GM21576 (cell line): ENCODE results near the gene DSTN.

Experiments used
- ATAC-seq: cut with Tn5 transposase; IDR thresholded peaks from one replicate; pipeline ENCODE4 v1.9.1; 2021; ENCODE audit warnings: mild to moderate bottlenecking, moderate library complexity; ENCODE audit not compliant: unreplicated experiment

Gene DSTN

DNA sequence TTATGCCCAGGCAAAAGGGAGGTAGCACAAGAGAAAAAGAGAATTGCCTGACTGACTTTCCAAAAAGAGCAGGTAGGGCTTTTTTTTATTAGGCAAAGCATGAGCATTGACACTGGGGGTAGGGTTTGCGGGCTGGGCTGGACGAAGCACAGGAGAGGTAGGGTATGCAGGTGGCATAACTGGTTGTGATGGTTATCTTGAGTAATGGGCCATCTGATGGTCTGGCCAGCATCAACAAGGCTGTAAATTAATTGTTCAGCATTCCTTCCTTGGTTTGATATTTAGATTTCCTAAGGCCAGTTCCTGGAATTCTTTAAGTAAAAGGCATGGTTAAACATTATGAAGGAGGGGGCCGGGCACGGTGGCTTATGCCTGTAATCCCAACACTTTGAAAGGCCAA lies 24.7 kb upstream of the DSTN start:
- no peak for ATAC-seq

DNA sequence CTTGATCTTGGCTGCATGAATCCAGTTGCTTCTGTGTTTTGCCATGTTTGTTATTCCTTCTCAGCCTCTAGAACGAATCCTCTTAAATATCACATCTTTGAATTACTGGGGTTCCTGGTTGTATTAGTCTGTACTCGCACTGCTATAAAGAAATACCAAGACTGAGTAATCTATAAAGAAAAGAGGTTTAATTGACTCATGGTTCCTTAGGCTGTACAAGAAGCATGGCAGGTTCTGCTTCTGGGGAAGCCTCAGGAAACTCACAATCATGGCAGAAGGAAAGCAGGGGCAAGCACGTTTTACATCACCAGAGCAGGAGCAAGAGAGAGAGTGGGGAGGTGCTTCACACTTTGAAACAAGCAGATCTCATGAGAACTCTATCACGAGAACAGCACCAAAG lies 20.7 kb upstream of the DSTN start:
- ATAC-seq: no peak

DNA sequence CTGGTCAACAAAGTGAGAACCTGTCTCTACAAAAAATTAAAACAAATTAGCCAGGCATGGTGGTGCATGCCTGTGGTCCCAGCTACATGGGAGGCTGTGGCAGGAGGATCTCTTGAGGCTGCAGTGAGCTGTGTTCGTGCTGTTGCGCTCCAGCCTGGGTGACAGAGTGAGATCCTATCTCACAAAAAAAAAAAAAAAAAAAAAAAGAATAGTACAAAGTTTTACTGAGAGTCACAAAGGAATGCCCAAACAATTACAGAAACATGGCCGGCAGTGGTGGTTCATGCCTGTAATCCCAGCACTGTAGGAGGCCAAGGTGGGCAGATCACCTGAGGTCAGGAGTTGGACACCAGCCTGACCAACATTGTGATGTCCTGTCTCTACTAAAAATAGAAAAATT lies 14.8 kb upstream of the DSTN start:
- ATAC-seq: no peak

DNA sequence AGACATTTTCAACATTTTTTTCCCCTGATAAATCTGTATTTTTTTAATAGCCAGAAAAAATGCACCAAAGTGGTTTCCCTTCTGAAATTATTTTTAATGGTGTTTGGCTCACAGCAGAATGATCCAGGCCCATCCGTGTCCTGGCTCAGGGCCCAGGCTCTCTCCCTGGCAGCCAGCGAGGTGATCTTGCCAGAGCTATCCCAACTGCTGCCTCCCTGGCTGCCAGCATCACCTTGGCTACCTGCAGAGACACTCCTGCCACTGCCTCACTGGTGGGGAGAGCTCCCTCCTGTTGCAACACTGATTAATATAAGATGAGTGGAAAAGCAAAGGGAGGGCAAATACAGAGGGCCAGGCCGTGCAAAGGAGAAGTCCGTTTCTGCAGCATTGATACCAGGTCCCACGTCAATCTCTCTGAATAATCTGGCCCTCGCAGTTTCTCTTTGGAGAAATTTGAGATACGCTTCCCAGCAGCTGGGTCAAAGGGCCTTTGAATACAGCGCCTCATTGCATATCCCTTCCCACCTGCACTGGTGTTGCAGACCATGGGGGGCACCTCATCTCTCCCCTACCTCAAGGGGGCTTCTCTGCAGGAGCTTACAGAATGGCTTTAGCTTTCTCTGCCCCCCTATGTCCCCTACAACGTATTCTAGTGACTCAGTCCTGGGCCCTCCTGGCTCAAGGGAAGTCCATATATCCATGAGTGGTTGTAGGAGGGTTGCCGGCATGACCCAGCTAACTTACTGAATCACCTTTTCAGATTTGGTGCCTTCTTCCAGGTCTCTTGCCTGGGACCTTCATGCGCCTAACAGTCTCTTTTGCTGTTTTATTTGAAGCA lies 12.8 kb upstream of the DSTN start:
- ATAC-seq: no peak

- no peak for ATAC-seq
Observed at GRCh38 chr20:17557675-17558006, 12.2 kb upstream of the DSTN start.

- no peak for ATAC-seq
Observed at GRCh38 chr20:17558154-17558940, 11.5 kb upstream of the DSTN start.

- no peak for ATAC-seq
Observed at GRCh38 chr20:17558941-17559304, 11.0 kb upstream of the DSTN start.

DNA sequence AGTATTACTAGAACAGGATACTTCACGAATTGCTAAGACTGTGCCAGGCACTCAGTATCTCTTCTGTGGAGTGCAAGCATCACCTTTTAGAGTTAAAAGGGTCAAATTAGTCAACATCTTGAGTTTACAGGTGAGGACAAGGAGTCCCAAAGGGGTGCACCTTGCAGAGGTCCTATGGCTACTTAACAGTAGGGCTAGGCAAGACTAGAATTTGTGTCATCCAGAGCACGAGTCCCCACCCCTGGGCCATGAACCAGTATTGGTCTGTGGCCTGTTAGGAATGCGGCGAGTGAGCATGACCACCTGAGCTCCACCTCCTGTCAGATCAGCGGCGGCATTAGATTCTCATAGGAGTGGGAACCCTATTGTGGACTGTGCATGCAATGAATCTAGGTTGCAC lies 10.5 kb upstream of the DSTN start:
- ATAC-seq: no peak

GRCh38 chr20:17560344-17561074 lies 9.4 kb upstream of the DSTN start:
- no peak for ATAC-seq

DNA sequence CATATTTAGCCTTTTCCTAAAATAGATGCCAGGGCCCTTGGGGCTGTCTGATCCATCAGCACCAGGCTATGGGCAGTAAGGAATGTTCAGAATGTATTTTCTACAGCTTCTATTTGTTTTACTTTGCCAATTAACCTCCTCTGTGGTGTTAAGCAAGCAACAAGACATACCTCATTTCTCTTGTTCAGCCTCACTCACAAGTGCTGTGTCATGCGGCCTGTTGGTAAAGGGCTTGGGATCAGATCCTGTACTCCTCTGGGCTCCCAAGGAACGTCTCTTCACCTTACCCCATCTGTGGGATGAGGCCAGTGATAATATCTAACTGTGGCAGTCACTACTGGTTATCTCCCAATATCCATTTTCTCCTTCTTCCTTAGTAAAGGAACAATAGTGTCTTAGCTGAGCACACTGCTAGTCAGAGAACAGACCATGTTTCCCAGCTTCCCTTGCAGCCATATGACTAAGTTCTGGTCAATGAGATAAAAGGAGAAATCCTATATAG lies 7.0 kb upstream of the DSTN start:
- no peak for ATAC-seq

DNA sequence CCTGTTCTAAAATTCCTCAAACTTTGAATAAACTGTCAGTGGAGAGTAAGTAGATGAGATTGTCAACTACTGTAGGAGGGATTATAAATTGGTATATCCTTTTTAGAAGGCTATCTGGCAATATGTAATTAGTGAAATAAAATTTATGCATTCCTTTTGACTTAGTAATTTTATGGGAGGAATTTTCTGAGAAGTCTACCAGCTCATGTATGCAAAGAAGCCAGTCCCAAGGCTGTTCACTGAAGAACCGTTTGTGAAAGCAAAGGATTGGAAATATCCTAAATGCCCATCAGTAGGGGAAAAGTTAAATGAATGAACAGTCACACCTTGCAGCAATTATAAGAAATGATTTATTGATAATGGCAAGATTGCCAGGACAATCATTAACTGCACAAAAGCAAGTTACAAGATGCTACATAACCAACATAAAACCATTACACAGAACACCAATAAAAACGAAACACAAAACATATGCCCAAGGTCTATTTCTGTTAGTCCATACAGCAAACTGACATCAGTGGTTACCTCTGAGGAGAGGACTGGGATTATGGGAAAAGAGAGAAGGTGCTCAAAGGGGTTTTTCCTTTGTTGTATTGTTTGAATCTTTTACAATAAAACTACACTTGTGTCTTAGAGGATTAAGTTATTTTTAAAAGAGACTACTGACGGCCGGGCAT lies 4.6 kb upstream of the DSTN start:
- ATAC-seq: no peak

DNA sequence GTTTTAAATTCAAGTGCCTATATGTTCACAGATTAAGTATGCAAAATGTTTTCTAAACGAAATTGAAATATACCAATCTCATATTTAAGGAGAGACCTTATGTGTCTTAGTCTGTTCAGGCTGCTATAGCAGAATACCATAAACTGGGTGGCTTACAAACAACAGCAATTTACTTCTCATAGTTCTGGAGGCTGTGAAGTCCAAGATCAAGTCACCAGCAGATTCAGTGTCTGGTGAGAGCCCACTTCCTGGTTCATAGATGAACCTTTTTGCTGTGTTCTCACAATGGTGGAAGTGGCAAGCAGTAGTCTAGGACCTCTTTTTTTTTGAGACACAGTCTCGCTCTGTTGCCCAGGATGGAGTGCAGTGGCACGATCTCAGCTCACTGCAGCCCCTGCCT lies 3.5 kb upstream of the DSTN start:
- no peak for ATAC-seq

- ATAC-seq: no peak
Observed at GRCh38 chr20:17568045-17568788, 1.7 kb upstream of the DSTN start.

DNA sequence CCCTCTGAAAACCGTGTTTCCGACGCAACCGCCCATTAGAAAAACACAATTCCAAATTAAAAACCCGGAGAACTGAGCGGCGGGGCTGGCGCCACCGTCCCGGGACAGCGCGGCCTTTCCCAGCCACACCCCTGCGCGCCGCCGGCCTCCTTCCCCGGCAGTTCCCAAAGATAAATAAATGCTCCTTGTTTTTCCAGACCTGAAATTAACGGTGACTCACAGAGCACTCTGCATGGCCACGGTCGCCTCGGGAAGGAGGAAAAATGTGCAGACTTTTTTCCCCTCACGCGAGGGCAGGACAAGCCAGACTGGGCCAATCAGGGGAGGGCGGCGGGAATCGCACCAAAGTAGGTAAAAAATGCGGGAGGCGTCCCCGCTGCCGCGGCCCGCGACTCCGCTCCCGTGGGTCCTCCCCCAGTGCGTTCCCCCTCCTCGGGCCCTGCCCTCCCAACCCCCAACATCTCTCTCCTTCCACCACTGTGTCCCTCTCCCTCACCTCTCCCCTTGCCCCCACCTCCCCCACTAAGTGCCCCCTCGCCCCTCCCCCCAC lies 828 bp upstream of the DSTN start:
- ATAC-seq: no peak

DNA sequence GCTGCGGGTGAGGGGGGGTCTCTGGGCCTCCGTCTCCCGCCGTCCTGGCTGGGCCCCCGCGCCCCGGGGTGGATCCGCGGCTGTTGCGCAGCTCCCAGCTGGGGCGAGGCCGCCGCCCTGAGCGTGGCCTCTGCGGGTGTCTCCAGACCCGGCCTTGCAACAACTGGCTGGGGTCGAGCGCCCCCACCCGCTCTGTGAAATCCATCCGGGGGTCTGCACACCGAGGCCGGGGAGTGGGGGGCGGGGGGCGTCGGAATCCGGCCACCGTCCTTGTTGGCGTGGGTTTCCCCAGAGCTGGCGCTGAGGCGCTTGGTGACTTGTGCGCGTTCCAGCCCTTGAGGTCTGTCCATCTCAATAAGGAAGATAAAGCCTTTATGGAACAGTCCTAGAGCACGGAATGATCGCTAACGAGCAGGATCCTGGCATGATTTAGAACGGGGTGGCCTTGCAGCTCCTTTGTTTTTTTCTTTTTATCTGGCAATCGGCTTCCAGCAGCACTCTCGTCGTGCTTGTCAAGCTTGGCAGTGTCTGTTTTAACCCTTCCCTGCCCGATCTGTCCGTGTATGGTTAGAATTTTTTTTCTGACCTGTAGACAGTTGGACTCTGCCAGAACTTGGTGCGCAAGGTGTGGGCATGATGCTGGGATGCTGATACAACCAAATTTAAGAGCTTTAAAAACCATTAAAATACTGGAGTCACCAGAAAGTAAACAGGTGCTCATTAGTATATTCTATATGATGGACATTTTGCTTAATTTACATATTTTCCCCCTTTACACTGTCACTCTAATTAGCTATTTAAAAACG lies 675 bp downstream of the DSTN start:
- peak; percentile 33 for ATAC-seq

GRCh38 chr20:17571153-17571527 lies 1.3 kb downstream of the DSTN start:
- no peak for ATAC-seq

DNA sequence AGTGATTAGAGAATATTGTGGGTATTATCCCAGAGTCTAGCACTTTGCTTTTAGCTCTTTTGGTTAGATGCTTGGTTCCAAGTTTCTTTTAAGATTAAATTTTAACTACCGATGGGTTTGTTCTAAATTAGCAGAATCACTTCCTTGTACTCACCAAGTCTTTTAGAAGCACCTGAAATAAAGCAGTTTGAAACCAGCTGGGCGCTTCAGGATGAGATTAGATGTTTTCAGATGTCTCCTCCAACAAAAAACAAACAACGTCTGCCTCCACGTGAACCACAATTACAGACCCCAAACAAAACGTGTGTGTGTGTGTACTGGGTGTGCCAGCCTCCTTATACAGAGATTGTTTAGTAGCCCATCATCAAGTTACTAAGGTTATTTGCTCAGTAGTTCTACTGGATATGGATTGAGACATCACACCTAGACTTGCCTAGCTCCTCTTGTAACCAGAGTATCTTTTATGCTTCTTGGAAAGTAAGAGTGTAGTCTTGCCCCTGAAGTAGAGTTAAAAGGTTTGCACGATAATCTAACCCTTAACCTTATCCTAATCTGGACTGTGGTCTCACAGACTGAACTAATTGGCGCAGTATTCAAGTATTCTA lies 2.3 kb downstream of the DSTN start:
- ATAC-seq: no peak

DNA sequence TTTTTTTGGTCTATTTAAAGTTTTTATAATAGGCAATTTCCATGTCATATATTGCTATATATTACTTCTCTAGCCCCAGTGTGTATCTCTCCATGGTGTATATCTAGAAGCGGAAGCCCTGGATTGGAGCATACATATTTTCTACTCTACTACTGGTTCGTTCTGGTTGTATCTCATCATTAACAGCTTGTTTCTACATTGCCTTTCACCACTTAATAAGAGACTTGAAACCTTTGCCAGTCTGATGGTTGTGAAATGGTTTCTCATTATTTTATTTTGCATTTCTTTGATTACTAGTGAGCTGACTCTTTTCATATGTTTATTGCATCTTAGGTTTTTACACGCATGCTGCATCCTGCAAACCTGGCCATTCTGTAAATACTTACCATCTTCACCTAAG lies 3.6 kb downstream of the DSTN start:
- ATAC-seq: no peak

GRCh38 chr20:17576215-17576614 lies 6.3 kb downstream of the DSTN start:
- ATAC-seq: no peak
